ENCODE results near the gene TMEM165. TPM values are rescaled to one million over a fixed set of nuclear protein-coding genes. Genes with fewer than 3 reads are reported as not detected.

TMEM165 gene
- total and polyA plus RNA-seq, 5 donors from 2014 or later = 34.5 to 50.1 (median 44.0) TPM

DNA sequence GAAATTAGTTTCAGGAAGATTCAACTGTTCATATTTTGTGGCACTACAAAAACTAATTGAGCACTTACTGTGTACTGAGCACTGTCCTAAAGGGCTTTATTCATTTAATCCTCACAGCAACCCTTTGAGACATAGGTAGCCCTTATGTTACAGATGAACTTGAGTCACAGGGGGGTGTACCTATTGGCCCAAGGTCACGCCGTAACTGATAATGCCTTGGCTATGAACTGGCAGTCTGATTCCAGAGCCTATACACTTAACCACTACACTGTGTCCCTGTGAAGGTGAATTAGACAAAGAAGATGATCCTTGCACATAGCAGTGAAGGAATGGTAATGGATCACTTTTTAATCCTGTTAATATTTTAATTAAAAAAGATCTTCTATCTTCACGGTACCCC lies 12.0 kb downstream of the TMEM165 start:
- H3K27ac ChIP-seq (ENCODE audit: insufficient read depth, low read length, poor library complexity, severe bottlenecking) = no peak overlapping the region
- no peaks in the 10 kb centered on the region for H3K27me3 ChIP-seq (ENCODE audit: control insufficient read depth, insufficient read depth, low read length)
- no peak overlapping the region for H3K4me3 Mint-ChIP-seq
- H3K4me3 ChIP-seq (ENCODE audit: low read depth, low read length) = no peak overlapping the region
- DNase-seq (no peak), ATAC-seq (ENCODE audit: low read depth in 2 of 2) (no peak)
- no peaks in the 10 kb centered on the region for H3K27me3 Mint-ChIP-seq
- H3K4me1 ChIP-seq (ENCODE audit: control insufficient read depth, insufficient read depth, low read length, poor library complexity, severe bottlenecking) = peaks cover 13% of the 10 kb centered on the region
- H3K9me3 Mint-ChIP-seq = no peaks in the 10 kb centered on the region
- peaks cover 32% of the 10 kb centered on the region for H3K36me3 Mint-ChIP-seq
- no peak overlapping the region for H3K27ac Mint-ChIP-seq
- H3K9me3 ChIP-seq (ENCODE audit: control insufficient read depth in 2 of 2, low read length in 2 of 2) = no peaks in the 10 kb centered on the region
- H3K36me3 ChIP-seq (ENCODE audit: control insufficient read depth, insufficient read depth, low read length) = peaks cover 24% of the 10 kb centered on the region
- H3K4me1 Mint-ChIP-seq = peaks cover 42 to 56% (median 46%) of the 10 kb centered on the region in 4 donors

DNA sequence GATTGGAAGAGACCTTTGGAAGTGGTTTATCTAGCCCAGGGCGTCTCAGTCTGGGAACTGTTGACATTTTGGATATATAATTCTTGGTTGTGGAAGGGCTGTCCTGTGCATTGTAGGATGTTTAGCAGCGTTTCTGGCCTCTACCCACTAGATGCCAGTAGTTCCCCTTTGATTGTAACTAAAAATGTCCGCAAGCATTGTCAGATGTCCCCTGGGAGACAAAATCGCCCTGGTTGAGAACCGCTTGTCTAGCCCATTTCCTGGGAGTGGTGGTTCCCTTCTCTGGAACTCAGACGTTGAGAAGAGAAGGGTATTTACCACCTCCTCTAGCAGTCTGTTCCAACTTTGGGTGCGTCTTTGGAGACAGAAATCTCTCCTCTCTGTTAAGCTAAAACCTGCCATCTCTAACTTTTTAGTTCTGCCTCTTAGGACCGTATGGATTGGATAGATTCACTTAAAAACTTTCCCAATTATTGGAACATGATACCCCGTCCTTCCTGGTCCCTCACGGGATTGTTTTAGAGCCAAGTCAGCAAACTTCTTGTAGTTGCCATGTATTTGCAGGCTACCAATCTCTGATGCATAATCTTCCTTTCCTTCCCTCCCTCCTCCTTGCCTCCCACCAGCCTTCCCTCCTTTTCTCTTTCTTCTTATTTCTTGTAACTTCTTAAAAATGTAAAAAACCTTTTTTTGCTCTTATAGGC lies 13.9 kb downstream of the TMEM165 start:
- ATAC-seq (ENCODE audit: low read depth in 2 of 2) (no peak), DNase-seq (peak in 1 of 3 donors; percentile 18)
- no peak overlapping the region for H3K4me3 ChIP-seq (ENCODE audit: low read depth, low read length)
- no peaks in the 10 kb centered on the region for H3K27me3 ChIP-seq (ENCODE audit: control insufficient read depth, insufficient read depth, low read length)
- peak overlapping the region in 2 of 3 donors; percentile 60 to 78 for H3K27ac Mint-ChIP-seq
- peaks cover 40 to 53% (median 44%) of the 10 kb centered on the region in 4 donors for H3K4me1 Mint-ChIP-seq
- no peaks in the 10 kb centered on the region for H3K9me3 Mint-ChIP-seq
- H3K36me3 Mint-ChIP-seq = peaks cover 27% of the 10 kb centered on the region
- no peak overlapping the region for H3K27ac ChIP-seq (ENCODE audit: insufficient read depth, low read length, poor library complexity, severe bottlenecking)
- H3K27me3 Mint-ChIP-seq = no peaks in the 10 kb centered on the region
- no peaks in the 10 kb centered on the region for H3K9me3 ChIP-seq (ENCODE audit: control insufficient read depth in 2 of 2, low read length in 2 of 2)
- peaks cover 13% of the 10 kb centered on the region for H3K4me1 ChIP-seq (ENCODE audit: control insufficient read depth, insufficient read depth, low read length, poor library complexity, severe bottlenecking)
- no peak overlapping the region for H3K4me3 Mint-ChIP-seq
- peaks cover 25% of the 10 kb centered on the region for H3K36me3 ChIP-seq (ENCODE audit: control insufficient read depth, insufficient read depth, low read length)

DNA sequence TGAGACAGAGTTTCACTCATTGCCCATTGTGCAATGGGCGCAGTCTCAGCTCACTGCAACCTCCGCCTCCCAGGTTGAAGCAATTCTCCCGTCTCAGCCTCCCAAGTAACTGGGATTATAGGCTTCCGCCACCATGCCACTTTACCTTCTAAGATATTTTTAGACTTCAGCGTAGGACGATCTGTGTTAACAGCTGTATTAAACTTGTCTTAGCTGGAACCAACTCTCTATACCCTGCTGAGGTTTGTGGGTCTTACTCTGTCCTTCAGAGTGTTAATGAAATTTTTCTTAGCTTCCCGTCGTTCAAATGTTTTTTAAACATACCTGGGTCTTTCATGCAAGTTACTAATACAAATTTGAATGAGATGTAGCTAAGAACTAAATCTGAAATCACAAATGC lies 14.7 kb downstream of the TMEM165 start:
- H3K4me1 Mint-ChIP-seq = peaks cover 37 to 48% (median 39%) of the 10 kb centered on the region in 4 donors
- H3K4me3 Mint-ChIP-seq = no peak overlapping the region

DNA sequence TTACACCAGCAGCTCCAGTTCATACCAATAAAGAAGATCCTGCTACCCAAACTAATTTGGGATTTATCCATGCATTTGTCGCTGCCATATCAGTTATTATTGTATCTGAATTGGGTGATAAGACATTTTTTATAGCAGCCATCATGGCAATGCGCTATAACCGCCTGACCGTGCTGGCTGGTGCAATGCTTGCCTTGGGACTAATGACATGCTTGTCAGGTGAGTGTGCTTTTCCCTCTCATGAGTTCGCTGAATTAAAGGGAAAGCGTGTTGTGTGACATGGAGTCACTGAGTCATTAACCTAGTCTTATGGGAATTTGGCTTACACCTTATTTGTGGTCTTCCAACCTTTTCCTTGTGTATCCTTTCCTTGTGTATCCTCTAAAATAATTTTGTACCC lies 15.9 kb downstream of the TMEM165 start:
- Mint-ChIP-seq H3K4me1 (peaks cover 29 to 40% (median 33%) of the 10 kb centered on the region in 4 donors), H3K4me3 (no peak overlapping the region), H3K27me3 (no peaks in the 10 kb centered on the region), H3K36me3 (peaks cover 19% of the 10 kb centered on the region), H3K9me3 (no peaks in the 10 kb centered on the region), H3K27ac (peak overlapping the region in 1 of 3 donors; percentile 62)
- DNase-seq (no peak), ATAC-seq (ENCODE audit: low read depth in 2 of 2) (no peak)
- no peak overlapping the region for H3K4me3 ChIP-seq (ENCODE audit: low read depth, low read length)
- no peaks in the 10 kb centered on the region for H3K27me3 ChIP-seq (ENCODE audit: control insufficient read depth, insufficient read depth, low read length)
- no peak overlapping the region for H3K27ac ChIP-seq (ENCODE audit: insufficient read depth, low read length, poor library complexity, severe bottlenecking)
- peaks cover 24% of the 10 kb centered on the region for H3K36me3 ChIP-seq (ENCODE audit: control insufficient read depth, insufficient read depth, low read length)
- peaks cover 11% of the 10 kb centered on the region for H3K4me1 ChIP-seq (ENCODE audit: control insufficient read depth, insufficient read depth, low read length, poor library complexity, severe bottlenecking)
- H3K9me3 ChIP-seq (ENCODE audit: control insufficient read depth in 2 of 2, low read length in 2 of 2) = no peaks in the 10 kb centered on the region

More for the DNA sequence above, 14.7 kb downstream of the TMEM165 start:
- Mint-ChIP-seq H3K27ac (peak overlapping the region; percentile 33 to 78 (median 60)), H3K9me3 (no peaks in the 10 kb centered on the region), H3K36me3 (peaks cover 24% of the 10 kb centered on the region), H3K27me3 (no peaks in the 10 kb centered on the region)
- Histone ChIP-seq H3K4me1 (ENCODE audit: control insufficient read depth, insufficient read depth, low read length, poor library complexity, severe bottlenecking) (peaks cover 13% of the 10 kb centered on the region), H3K4me3 (ENCODE audit: low read depth, low read length) (no peak overlapping the region), H3K36me3 (ENCODE audit: control insufficient read depth, insufficient read depth, low read length) (peaks cover 22% of the 10 kb centered on the region), H3K27ac (ENCODE audit: insufficient read depth, low read length, poor library complexity, severe bottlenecking) (no peak overlapping the region), H3K27me3 (ENCODE audit: control insufficient read depth, insufficient read depth, low read length) (no peaks in the 10 kb centered on the region), H3K9me3 (ENCODE audit: control insufficient read depth in 2 of 2, low read length in 2 of 2) (no peaks in the 10 kb centered on the region)
- ATAC-seq (ENCODE audit: low read depth in 2 of 2) (no peak), DNase-seq (no peak)

DNA sequence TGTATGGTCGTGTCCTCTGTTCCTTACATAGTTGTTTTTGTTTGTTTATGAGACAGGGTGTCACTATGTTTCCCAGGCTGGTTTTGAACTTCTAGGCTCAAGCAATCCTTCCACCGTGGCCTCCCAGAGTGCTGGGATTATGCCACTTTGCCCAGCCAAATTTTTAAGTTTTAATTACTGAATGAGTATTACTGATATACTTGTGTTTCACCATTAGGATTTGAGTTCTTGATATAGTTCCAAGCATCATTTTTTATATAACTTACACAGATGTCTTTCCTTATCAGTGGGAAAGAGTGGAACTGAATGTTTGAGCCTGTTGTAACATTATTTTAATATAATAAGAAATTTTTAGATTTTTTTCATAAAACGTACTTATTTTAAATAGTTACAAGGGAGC lies 20.4 kb downstream of the TMEM165 start:
- Histone ChIP-seq H3K36me3 (ENCODE audit: control insufficient read depth, insufficient read depth, low read length) (peaks cover 55% of the 10 kb centered on the region), H3K4me1 (ENCODE audit: control insufficient read depth, insufficient read depth, low read length, poor library complexity, severe bottlenecking) (no peaks in the 10 kb centered on the region), H3K9me3 (ENCODE audit: control insufficient read depth in 2 of 2, low read length in 2 of 2) (no peaks in the 10 kb centered on the region), H3K27me3 (ENCODE audit: control insufficient read depth, insufficient read depth, low read length) (no peaks in the 10 kb centered on the region), H3K4me3 (ENCODE audit: low read depth, low read length) (no peak overlapping the region), H3K27ac (ENCODE audit: insufficient read depth, low read length, poor library complexity, severe bottlenecking) (no peak overlapping the region)
- no peak overlapping the region for H3K4me3 Mint-ChIP-seq
- peaks cover 4 to 11% (median 5%) of the 10 kb centered on the region in 4 donors for H3K4me1 Mint-ChIP-seq
- peaks cover 27% of the 10 kb centered on the region for H3K36me3 Mint-ChIP-seq
- H3K9me3 Mint-ChIP-seq = no peaks in the 10 kb centered on the region
- H3K27me3 Mint-ChIP-seq = no peaks in the 10 kb centered on the region
- no peak for DNase-seq
- H3K27ac Mint-ChIP-seq = peak overlapping the region in 1 of 3 donors; percentile 47
- ATAC-seq (ENCODE audit: low read depth in 2 of 2) = no peak

DNA sequence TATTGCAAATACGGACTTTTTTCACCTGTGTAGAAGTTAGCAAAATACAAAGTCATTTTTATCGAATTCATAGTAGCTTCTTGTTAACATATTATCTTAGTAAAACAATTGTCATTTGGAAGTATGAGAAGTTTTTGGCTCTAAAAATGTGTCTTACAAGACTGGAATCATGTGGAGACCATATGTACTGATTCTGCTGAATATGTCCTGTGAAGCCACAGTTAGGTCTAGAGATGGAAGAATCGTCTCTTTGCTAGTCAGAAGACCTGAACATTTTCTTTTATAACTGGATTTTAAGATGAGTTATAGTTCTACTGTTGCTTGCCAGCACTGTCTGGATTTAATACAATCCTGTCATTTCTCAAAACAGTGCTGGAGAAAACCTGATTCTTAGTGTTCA lies 29.0 kb downstream of the TMEM165 start:
- Histone ChIP-seq H3K36me3 (ENCODE audit: control insufficient read depth, insufficient read depth, low read length) (peaks cover 70% of the 10 kb centered on the region), H3K27me3 (ENCODE audit: control insufficient read depth, insufficient read depth, low read length) (no peaks in the 10 kb centered on the region), H3K4me1 (ENCODE audit: control insufficient read depth, insufficient read depth, low read length, poor library complexity, severe bottlenecking) (no peaks in the 10 kb centered on the region), H3K27ac (ENCODE audit: insufficient read depth, low read length, poor library complexity, severe bottlenecking) (no peak overlapping the region), H3K9me3 (ENCODE audit: control insufficient read depth in 2 of 2, low read length in 2 of 2) (no peaks in the 10 kb centered on the region), H3K4me3 (ENCODE audit: low read depth, low read length) (no peak overlapping the region)
- peaks cover 37% of the 10 kb centered on the region for H3K36me3 Mint-ChIP-seq
- ATAC-seq (ENCODE audit: low read depth in 2 of 2) (no peak), DNase-seq (no peak)
- H3K27ac Mint-ChIP-seq = peak overlapping the region; percentile 4 to 73 (median 58)
- H3K4me3 Mint-ChIP-seq = no peak overlapping the region
- H3K9me3 Mint-ChIP-seq = no peaks in the 10 kb centered on the region
- no peaks in the 10 kb centered on the region for H3K27me3 Mint-ChIP-seq
- peaks cover 0 to 9% (median 5%) of the 10 kb centered on the region in 4 donors for H3K4me1 Mint-ChIP-seq

DNA sequence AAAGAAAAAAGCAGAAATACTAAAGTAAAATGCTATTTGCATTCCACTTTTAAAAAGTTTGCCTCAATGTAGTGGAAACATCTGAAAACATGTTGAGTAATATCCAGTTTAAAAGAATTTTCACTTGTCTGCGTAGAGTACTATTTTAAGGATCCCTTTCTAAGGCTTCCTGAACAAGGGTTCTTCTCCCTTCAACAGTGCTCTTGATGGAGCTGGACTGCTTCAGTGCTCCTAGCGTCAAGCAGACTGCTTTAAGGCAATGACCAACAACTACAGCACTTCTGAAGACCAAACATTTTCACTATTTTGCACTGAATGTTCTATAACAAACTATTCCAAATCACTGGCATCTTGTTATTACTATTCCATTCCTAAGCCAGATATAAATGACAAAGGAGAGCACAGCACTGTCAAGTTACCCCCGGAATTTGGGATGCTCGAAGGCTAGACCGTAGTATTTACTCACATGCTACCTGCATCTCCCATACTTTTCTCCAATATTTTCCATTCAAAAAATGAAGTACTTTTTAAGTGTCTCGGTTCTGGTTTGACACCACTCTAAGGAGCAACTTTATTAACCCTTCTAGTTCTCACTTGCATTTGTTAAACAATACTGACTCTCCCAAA lies 36.1 kb downstream of the TMEM165 start:
- H3K36me3 Mint-ChIP-seq = peaks cover 35% of the 10 kb centered on the region

More for the DNA sequence above, 36.1 kb downstream of the TMEM165 start:
- no peaks in the 10 kb centered on the region for H3K27me3 Mint-ChIP-seq
- H3K4me1 Mint-ChIP-seq = peaks cover 6 to 21% (median 12%) of the 10 kb centered on the region in 4 donors
- no peaks in the 10 kb centered on the region for H3K9me3 Mint-ChIP-seq
- Histone ChIP-seq H3K9me3 (ENCODE audit: control insufficient read depth in 2 of 2, low read length in 2 of 2) (no peaks in the 10 kb centered on the region), H3K4me3 (ENCODE audit: low read depth, low read length) (no peak overlapping the region), H3K4me1 (ENCODE audit: control insufficient read depth, insufficient read depth, low read length, poor library complexity, severe bottlenecking) (peaks cover 6% of the 10 kb centered on the region), H3K27me3 (ENCODE audit: control insufficient read depth, insufficient read depth, low read length) (no peaks in the 10 kb centered on the region), H3K36me3 (ENCODE audit: control insufficient read depth, insufficient read depth, low read length) (peaks cover 51% of the 10 kb centered on the region), H3K27ac (ENCODE audit: insufficient read depth, low read length, poor library complexity, severe bottlenecking) (no peak overlapping the region)
- no peak for DNase-seq
- H3K4me3 Mint-ChIP-seq = no peak overlapping the region
- no peak for ATAC-seq (ENCODE audit: low read depth in 2 of 2)
- peak overlapping the region in 1 of 3 donors; percentile 55 for H3K27ac Mint-ChIP-seq
